Activated CD4-positive, alpha-beta T cell treated with anti-CD3 and anti-CD28 coated beads for 4 hours (primary cell): ENCODE data around the gene A2M.
A peak's percentile ranks its signal among the peaks of the same experiment; 100 is the strongest.

Experiments used
- DNase-seq, 2 donors: peaks; one replicate each; pipeline ENCODE4 v3.0.0-alpha.2; 2020

A2M gene

DNA sequence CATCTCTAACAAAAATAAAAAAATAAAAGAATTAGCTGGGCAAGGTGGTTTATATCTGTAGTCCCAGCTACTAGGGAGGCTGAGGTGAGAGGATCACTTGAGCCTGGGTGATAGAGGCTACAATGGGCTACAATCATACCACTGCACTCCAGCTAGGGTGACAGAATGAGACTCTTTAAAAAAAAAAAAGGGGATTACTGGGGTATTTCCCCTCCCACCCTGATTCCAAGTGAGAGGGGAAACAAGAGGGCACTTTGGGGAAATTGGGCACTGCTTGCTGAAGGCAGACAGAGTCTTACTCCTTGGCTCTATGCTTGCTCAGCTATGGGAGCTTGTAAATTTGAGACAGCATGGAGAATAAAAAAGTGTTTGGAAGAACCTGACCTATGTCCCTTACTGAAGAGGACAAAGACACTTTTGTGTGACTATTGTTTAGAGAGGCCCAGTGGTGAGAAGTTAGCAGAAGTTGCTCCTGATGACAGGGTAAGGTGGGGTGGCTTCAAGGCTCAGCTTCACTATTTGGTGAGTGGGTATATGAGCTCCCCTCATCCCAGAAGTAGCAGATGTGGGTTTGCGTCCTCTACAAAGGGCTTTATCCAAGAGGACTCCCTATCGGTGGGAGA lies 82.3 kb downstream of the A2M start:
- DNase-seq, result no peak

DNA sequence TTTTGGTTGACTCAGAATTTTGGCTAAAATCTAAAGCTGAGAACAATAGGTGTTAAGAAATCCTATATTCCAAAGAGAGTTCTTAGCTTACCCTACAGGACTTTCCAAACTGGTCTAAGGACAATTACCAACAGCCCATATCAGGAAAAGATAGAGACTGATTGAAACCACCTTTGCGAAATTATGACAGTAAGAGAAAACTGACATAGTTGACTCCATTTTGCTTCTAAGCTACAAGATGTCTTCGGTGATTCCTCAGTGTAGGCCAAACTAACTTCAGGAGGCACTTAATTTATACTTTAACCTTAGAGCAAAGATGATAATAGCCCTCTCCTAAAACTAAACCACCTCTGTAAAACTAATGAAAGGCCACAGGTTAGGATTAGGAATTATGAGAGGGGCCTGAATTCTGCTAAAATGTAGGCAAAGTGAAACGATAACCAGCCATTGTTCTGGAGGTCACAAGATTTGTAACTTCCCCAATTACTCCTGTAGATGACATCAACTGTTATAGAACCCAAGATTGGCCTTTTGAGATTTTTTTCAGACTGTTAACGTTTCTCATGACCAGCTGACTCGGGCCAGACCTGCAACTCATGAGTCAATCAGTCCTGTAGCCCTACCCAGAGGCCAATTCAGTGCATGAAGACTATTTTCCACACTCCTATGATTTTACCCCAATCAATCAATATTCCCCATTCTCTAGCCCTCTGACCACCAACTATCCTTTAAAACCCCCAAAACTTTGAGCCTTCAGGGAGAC lies 83.3 kb downstream of the A2M start:
- no peak for DNase-seq

DNA sequence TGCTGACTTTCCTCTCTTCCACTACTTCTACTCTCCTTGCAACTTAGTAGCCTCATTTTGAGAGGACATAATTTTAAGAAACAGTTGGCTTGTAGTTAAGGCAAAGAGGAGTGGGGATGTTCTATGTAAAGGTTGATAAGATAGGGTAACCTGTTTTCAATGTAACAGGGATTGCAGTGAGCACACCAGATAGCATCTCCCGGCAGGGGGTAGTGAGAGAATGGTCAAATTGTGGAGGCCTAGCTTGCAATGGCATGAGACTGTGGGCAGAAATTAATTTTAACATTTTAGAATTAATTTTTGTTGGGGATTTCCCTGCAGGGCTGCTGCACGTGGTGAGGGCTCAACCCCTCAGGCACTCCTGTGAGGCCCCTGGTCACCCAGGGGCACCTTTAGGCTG lies 84.9 kb downstream of the A2M start:
- no peak for DNase-seq

DNA sequence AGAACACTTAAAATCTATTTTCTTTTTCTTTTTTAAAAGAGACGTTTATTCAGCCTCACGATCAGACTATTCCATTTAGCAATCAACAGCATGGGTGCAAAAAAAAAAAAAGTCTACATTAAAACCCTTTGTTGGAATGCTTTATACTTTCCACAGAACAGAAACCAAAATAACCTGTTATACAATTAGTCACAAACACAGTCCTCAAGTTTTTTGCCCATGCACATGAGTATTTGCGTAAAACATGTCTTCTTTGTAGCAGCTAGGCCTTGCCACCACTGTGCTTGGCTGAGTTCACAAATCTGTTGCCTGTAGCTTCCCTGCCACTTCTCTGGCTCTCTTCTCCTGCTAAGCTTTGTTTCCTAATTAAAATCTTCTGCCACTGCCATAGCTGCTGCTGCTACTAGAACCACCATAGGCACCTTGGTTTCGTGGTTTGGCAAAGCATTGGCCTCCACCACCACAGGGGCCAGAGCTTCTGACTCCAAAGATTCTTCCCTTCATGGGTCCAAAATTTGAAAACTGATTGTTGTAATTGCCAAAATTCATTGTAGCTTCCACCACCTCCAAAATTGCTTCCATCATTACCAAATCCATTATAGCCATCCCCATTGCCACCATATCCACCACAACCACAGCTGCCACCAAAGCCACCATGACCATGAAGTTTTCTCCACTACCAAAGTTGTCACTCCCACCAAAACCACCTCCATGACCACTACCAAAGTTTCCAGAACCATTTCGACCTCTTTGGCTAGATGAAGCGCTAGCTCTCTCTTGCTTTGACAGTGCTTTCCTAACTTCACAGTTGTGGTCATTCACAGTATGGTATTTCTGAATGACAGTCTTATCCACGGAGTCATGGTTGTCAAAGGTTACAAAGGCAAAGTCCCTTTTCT lies 88.3 kb downstream of the A2M start:
- peak in 1 of 2 donors; percentile 18 for DNase-seq

DNA sequence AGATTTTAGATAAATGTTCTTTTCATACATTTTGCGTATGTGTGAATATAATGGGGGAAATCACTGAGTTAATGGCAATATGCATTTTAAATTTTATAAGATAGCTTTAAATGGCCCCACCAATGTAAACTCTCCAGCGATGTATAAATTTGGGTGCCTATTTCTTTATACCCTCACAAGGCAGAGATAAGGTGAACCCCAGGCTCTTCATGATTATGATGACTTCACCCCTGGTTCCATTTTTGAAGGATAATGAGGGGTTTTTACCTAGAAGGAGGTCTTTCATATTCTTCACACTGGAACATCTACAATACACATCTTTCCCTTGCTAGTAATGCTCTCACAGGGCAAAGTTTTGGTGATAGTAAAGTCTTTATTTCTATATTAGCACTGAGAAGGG lies 91.2 kb downstream of the A2M start:
- no peak for DNase-seq

DNA sequence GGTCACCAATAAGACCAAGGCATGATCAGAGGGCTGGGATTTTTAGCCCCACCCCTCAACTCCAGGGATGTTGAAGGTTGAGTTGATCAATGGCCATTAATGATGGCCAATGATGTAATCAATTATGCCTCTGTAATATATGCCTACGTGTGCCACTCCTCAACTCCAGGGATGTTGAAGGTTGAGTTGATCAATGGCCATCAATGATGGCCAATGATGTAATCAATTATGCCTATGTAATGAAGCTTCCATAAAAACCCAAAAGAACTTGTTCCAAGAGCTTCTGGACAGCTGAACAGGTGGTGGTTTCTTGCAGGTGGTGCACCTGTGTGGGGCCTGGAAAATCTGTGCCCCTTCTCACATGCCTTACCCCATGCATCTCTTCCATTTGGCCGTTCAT lies 93.1 kb downstream of the A2M start:
- no peak for DNase-seq
